ENCODE measurements around the gene CD59.

DNA sequence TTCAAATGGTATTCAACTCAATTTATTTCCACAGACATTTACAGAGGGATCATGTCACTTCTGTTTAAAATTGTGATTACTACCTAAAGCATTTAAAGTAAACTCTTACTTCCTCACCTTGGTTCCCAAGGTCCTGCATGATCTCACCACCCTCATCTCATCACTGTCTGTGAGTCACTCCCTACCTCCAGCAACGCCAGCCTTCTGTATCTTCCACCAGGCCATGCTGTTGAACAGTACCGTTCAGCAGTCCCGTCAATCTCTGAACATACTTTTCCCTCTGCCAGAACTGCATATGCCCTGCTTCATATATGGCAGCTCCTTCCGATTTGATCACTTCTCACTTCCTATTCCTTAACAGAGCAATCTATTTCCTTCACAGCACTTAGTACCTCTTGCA is 36.1 kb upstream of the CD59 start:
- no peak for TF ChIP-seq EZH2 (IDR thresholded peaks at IDR 0.05; ENCODE audit: borderline replicate concordance)
- TF ChIP-seq, protein P1, sequence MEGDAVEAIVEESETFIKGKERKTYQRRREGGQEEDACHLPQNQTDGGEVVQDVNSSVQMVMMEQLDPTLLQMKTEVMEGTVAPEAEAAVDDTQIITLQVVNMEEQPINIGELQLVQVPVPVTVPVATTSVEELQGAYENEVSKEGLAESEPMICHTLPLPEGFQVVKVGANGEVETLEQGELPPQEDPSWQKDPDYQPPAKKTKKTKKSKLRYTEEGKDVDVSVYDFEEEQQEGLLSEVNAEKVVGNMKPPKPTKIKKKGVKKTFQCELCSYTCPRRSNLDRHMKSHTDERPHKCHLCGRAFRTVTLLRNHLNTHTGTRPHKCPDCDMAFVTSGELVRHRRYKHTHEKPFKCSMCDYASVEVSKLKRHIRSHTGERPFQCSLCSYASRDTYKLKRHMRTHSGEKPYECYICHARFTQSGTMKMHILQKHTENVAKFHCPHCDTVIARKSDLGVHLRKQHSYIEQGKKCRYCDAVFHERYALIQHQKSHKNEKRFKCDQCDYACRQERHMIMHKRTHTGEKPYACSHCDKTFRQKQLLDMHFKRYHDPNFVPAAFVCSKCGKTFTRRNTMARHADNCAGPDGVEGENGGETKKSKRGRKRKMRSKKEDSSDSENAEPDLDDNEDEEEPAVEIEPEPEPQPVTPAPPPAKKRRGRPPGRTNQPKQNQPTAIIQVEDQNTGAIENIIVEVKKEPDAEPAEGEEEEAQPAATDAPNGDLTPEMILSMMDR (IDR thresholded peaks at IDR 0.05; ENCODE audit: poor library complexity) = no peak
- no peak for TF ChIP-seq EZH2phosphoT487 (IDR thresholded peaks at IDR 0.05; ENCODE audit: low read depth, severe bottlenecking, unreplicated experiment)
